IPS DF 4.7 (cell line): ENCODE results near the gene PSMD11.
"Not testable (repeated sequence)": the region's sequence is repeated elsewhere in the genome, so short reads cannot be mapped to it uniquely, and the experiment has no call there.

Source experiments
- DNase-seq: peaks from one replicate; pipeline ENCODE4 v3.0.0-alpha.2; 2013; ENCODE audit warnings: low spot score; ENCODE audit errors: extremely low read depth

The PSMD11 gene

GRCh38 chr17:32444301-32445073 lies at the start of gene PSMD11:
Gene PSMD11 (plus strand): TSS chr17:32444510. CDS start chr17:32444524, 14 bp downstream.
- peak; percentile 84 for DNase-seq

GRCh38 chr17:32396343-32396742 lies 48.0 kb upstream of the PSMD11 start:
- no peak for DNase-seq

- DNase-seq = no peak
These were observed 45.4 kb upstream of the PSMD11 start for GRCh38 chr17:32398946-32399345.

GRCh38 chr17:32410085-32410484 lies 34.2 kb upstream of the PSMD11 start:
- not testable (repeated sequence) for DNase-seq

GRCh38 chr17:32426894-32427293 lies 17.4 kb upstream of the PSMD11 start:
- DNase-seq = no peak

GRCh38 chr17:32429598-32429997 lies 14.7 kb upstream of the PSMD11 start:
- no peak for DNase-seq

GRCh38 chr17:32440722-32441121 lies 3.6 kb upstream of the PSMD11 start:
- no peak for DNase-seq

- DNase-seq = no peak
These were observed 2.4 kb upstream of the PSMD11 start for GRCh38 chr17:32441886-32442285.

- DNase-seq = no peak
These were observed 446 bp upstream of the PSMD11 start for GRCh38 chr17:32443827-32444300.

GRCh38 chr17:32445074-32445415 lies 735 bp downstream of the PSMD11 start:
- DNase-seq = no peak

GRCh38 chr17:32445497-32445896 lies 1.2 kb downstream of the PSMD11 start:
- no peak for DNase-seq

GRCh38 chr17:32445971-32446370 lies 1.7 kb downstream of the PSMD11 start:
- no peak for DNase-seq

GRCh38 chr17:32446949-32447348 lies 2.6 kb downstream of the PSMD11 start:
- DNase-seq = no peak

- DNase-seq = no peak
These were observed 5.7 kb downstream of the PSMD11 start for GRCh38 chr17:32449963-32450362.

- not testable (repeated sequence) for DNase-seq
These were observed 6.1 kb downstream of the PSMD11 start for GRCh38 chr17:32450379-32450778.

GRCh38 chr17:32451879-32452278 lies 7.6 kb downstream of the PSMD11 start:
- DNase-seq = no peak

- no peak for DNase-seq
These were observed 8.0 kb downstream of the PSMD11 start for GRCh38 chr17:32452281-32452680.

GRCh38 chr17:32453370-32453769 lies 9.1 kb downstream of the PSMD11 start:
- no peak for DNase-seq

GRCh38 chr17:32458371-32458770 lies 14.1 kb downstream of the PSMD11 start:
- DNase-seq = no peak

GRCh38 chr17:32460054-32460453 lies 15.7 kb downstream of the PSMD11 start:
- no peak for DNase-seq

GRCh38 chr17:32461498-32461852 lies 17.2 kb downstream of the PSMD11 start:
- DNase-seq = no peak

- DNase-seq = no peak
These were observed 17.7 kb downstream of the PSMD11 start for GRCh38 chr17:32461853-32462617.

- DNase-seq = no peak
These were observed 19.0 kb downstream of the PSMD11 start for GRCh38 chr17:32463304-32463703.
